Amniotic stem cell (primary cell): Measurements from ENCODE around the gene NKD2.
"Not testable (repeated sequence)": the region's sequence is repeated elsewhere in the genome, so short reads cannot be mapped to it uniquely, and the experiment has no call there.

Experiments
- DNase-seq: peaks from one replicate; lab custom pipeline; 2025; lab: John Stamatoyannopoulos, UW

Gene NKD2

GRCh38 chr5:1057485-1058082 lies 49.0 kb downstream of the NKD2 start:
- DNase-seq: no peak

- DNase-seq: no peak
Observed at GRCh38 chr5:1058083-1058945, 49.7 kb downstream of the NKD2 start.

- no peak for DNase-seq
Observed at GRCh38 chr5:1058988-1059883, 50.6 kb downstream of the NKD2 start.

DNA sequence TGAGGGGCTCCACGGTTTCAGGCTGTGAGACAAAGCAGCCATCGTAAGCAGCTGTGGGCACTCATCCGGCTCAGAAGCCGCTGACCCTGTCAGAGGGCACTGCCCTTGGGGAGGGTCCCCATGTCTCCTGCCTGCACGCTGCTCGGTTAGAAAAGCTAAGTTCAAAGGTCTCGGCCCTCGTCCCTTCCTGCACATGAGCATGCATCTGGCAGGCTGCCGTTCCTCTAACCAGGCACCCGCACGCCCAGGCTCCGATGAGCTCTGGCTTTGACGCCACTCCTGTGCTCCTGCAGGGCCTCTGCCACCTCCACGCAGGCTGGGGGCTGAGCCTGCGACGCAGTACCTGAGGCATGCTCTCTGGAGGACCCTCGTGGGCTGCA lies 51.3 kb downstream of the NKD2 start:
- DNase-seq: no peak

DNA sequence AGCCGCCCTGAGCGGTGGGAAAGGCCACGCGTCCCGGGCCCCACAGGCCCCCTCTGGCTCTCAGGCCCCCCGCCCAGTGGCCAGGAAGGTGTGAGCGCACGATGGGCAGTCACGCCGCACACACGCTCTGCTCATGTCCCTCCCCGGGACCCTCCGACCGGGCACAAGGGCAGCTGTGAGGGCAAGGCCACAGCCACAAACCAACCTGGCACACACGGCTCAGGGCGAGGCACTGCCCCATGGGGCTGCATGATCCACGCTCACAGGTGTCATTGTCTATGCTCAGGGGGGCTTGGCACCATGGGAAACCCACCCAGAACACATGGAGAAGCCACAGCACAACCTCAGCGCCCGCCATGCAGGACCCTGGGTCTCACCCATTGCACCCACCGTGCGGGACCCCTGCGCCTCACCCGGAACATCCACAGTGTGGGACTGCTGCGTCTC lies 52.0 kb downstream of the NKD2 start:
- DNase-seq: no peak

DNA sequence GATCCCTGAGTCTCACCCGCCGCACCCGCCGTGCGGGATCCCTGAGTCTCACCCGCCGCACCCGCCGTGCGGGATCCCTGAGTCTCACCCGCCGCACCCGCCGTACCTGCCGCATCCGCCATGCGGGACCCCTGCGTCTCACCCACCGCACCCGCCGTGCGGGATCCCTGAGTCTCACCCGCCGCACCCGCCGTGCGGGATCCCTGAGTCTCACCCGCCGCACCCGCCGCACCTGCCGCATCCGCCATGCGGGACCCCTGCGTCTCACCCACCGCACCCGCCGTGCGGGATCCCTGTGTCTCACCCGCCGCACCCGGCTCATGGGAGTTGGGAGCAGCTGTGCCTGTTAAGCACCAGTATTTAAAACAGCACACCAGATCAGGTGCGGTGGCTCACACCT lies 52.7 kb downstream of the NKD2 start:
- not testable (repeated sequence) for DNase-seq

GRCh38 chr5:1061916-1062315 lies 53.3 kb downstream of the NKD2 start:
- DNase-seq: no peak

DNA sequence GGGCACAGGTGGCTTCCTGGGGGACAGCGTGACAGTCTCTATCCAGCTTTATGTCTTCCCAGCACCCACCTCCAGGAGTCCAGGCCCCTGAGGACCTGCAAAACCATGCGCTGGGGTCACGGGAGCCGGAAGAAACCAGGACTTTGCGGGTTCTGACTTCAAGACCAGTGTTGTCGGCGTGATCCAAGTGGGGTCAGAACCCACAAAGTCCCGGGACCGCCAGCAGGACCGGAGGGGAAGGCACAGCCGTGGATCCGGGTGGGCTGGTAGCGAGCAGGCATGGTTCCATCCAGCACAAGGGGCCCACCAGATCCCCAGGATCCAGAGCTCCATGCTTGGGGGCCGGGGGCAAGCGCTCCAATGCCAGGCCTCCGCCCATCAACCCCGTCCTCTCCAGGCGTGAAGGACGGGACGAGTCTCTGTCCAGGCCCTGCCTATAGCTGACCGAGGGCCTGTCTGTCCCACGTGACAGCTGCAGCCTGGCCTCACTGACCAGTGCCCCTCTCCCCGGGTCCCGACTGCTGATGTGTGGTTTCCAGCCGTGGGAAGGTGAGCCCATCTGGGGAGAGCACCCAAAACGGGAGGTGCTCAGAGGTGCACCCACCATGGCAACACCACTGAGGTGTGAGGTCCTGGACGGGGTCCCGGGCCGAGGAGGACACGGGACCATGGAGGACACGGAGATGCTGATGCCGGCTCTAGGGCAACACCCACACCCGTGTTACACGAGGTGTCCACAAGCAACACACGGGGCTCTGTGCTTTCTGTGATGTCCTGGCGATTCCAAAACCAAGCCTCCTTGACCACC lies 54.4 kb downstream of the NKD2 start:
- no peak for DNase-seq

DNA sequence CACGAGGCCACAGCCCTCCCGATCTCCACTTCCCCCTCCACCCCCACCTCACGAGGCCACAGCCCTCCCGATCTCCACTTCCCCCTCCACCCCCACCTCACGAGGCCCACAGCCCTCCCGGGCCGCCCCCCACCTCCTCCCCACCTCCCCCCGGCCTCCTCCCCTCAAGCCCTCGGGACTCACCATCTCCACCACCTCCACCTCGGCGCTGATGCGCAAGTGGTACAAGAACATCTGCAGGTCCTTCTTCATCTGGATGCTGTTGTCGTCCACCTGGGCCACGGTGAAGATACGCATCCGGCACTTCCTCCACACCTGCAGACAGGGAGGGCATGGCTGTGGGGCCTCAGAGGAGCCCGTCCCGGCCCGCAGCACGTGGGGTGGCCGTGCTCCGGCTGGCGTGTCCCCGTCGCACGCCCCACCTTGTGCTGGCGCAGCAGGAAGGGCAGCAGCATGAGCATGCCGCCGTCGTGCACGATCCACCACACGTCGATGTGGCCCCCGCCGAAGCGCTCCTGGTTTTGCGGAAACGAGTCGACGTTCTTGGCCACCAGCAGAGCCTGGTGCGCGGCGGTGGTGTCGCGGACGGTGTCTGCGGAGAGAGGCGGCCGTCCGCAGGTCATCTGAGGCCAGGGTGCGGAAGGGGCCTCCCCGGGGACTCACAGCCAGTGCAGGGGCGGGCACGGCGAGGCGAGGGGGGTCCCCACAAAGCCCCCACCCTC lies 55.2 kb downstream of the NKD2 start:
- no peak for DNase-seq

DNA sequence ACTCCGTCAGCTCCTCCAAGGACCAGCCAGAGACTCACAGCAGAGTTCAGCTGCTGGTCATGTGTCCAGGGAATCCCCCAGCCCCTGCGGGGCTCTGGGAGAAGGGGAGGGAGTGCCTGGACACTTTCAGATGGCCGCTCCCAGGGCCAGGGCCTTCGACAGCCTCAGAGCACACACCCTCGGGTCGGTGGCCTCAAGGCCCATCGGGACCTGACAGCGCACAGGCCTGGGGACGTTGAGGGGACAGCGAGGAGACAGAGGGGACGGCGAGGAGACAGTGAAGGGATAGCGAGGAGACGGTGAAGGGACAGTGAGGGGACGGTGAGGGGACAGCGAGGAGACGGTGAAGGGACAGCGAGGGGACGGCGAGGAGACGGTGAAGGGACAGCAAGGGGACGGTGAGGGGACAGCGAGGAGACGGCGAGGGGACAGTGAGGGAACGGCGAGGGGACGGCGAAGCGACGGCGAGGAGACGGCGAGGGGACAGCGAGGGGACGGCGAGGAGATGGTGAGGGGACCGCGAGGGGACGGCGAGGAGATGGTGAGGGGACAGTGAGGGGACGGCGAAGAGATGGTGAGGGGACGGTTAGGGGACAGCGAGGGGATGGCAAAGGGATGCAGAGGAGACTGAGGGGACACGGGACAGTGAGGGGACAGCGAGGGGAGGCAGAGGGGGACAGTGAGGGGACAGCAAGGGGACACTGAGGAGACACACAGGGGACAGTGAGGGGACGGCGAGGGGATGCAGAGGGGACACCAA lies 56.0 kb downstream of the NKD2 start:
- no peak for DNase-seq

- no peak for DNase-seq
Observed at GRCh38 chr5:1065143-1065750, 56.6 kb downstream of the NKD2 start.

- no peak for DNase-seq
Observed at GRCh38 chr5:1065891-1066650, 57.5 kb downstream of the NKD2 start.

DNA sequence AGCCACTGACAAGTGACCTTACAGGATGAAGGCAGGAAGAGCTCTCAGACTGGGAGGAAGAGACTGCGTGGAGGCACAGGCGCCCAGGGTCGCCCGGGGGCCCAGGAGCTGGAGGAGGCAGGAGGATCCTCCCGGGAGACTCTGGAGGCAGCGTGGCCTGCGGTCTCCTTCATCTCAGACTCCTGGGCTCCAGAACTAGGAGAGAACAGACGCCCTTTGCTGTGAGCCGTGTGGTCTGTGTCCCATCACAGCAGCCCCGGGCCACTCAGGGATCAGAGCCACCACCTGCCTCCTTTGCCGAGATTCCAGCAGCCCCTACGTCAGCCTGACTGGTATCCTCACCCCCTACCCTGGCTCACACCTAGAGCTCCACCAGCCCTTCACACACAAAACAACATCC lies 58.1 kb downstream of the NKD2 start:
- DNase-seq: no peak

- DNase-seq: no peak
Observed at GRCh38 chr5:1067141-1068121, 58.8 kb downstream of the NKD2 start.

- no peak for DNase-seq
Observed at GRCh38 chr5:1068204-1068894, 59.7 kb downstream of the NKD2 start.

DNA sequence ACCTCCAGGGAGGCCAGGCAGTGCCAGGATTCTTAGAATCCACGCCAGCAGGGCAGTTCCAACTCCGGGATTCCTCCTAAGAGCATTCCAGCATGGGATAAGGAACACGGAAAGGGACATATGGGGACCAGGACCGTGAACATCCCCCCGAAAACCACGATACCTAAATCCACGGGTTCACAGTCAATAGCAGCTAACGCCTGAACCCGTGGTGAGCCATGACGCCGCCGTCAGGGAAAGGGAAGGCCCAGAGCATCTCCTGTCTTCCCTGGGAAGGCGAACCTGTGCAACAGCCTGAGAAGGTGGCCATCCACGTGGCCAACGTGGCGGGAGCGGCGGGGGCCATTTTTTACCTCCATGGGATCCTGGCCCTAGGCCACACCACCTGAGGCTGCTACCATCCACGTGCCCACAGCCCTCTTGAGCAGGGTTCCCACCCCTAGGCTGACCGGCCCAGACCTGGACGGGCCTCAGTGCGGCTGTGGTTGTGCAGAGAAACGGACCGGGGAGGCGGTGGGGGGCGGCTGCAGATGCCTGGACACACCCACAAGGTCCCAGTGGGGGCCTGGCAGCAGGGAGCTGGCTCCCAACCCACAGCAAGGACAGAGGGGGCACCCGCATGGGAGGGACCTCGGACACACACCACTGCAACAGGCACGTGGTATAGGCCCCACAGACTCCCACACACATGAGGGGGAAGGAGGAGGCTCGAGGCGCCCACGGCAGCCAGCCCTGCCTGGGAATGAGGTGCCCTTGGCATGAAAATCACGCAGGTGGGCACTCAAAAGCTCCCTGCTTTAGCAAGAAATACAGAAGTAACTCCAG lies 60.5 kb downstream of the NKD2 start:
- DNase-seq: no peak
